ENCODE results near the gene AK3.

- TF ChIP-seq MAX (IDR thresholded peaks at IDR 0.05; ENCODE audit: low read depth, low read length) (no peak), CTCF (IDR thresholded peaks at IDR 0.05 in 2 of 3, conservative IDR thresholded peaks at IDR 0.05 in 1 of 3; ENCODE audit: control insufficient read depth in 2 of 3, extremely low read depth in 1 of 3, insufficient read depth in 1 of 3, low read depth in 3 of 3, low read length in 3 of 3) (no peak), CEBPZ (IDR thresholded peaks at IDR 0.05; ENCODE audit: low read depth, low read length) (no peak)
Observed at GRCh38 chr9:4717815-4718214, 23.2 kb downstream of the AK3 start.
